Erythroblast (primary cell): ENCODE measurements around the gene ZFR.
"Not testable (repeated sequence)": the region's sequence is repeated elsewhere in the genome, so short reads cannot be mapped to it uniquely, and the experiment has no call there.

Experiments used
- DNase-seq, 2 experiments: peaks; one replicate each; lab custom pipeline; 2025; lab: John Stamatoyannopoulos, UW
- GATA1 ChIP-seq: IDR thresholded peaks from 2 replicates; pipeline ENCODE4 v1.6.1; 2011; ENCODE audit warnings: low read depth, mild to moderate bottlenecking, control low read depth, low read length, moderate library complexity
- POLR2A ChIP-seq: IDR thresholded peaks from 2 replicates; pipeline ENCODE4 v1.6.1; 2011; ENCODE audit warnings: mild to moderate bottlenecking, low read length

The ZFR gene

GRCh38 chr5:32323741-32324140 is 120.8 kb downstream of the ZFR start:
- TF ChIP-seq GATA1, result no peak
- no peak for TF ChIP-seq POLR2A

GRCh38 chr5:32322882-32323281 is 121.7 kb downstream of the ZFR start:
- DNase-seq, result no peak
- TF ChIP-seq POLR2A (no peak), GATA1 (no peak)

More at GRCh38 chr5:32323741-32324140, 120.8 kb downstream of the ZFR start:
- no peak for DNase-seq

DNA sequence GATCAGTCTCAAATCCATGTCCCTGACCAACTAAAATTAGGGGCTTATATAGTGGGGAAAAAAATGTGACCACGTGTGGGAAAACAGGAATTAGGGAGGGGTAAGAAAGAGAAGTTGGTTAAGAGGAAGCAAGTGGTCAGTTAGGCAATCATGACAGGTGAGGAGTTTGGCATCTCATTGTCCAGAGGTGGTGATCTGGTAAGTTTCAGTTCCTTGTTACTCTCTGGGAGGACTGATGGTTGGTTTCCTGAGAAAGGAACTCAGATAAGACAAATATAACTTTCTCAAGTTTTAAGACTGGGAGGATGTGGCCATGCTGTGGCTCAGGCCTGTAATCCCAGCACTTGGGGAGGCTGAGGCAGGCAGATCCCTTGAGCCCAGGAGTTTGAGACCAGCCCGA is 122.8 kb downstream of the ZFR start:
- not testable (repeated sequence) for DNase-seq

GRCh38 chr5:32320576-32320975 is 124.0 kb downstream of the ZFR start:
- TF ChIP-seq POLR2A (no peak), GATA1 (no peak)
- DNase-seq, result no peak

DNA sequence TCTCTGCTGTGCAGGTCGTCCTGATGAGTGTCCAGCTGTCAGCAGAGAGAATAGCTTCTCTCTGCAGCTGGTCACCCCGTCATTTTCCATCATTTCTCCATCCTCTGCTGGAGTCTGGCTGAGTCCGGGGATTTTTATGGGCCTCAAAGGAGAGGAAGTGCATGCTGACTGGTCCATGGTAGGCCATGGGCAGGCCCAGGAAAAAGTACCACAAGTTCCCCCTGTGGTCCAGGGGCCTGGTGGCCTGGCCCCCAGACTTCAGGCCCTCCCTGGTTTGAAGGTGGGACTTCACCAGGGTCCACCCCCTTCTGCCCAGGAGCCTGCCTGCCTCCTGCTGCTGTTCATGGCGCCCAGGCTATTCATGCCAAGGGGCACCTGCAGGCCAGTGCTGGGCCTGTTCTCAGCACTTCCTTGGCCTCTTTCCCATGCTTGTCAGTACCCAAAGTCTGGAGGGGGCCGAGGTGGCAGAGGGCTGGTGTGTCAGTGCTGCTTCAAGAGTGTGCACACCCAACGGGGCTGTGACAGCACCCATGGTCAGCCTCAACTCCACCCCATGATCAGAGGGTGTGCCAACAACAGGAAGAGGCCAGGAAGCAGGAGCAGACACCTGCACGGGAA is 124.5 kb downstream of the ZFR start:
- TF ChIP-seq POLR2A, result no peak
- no peak for TF ChIP-seq GATA1
- DNase-seq, result no peak

GRCh38 chr5:32319392-32319791 is 125.1 kb downstream of the ZFR start:
- no peak for TF ChIP-seq GATA1
- no peak for TF ChIP-seq POLR2A
- peak in 1 of 2 experiments; percentile 7 for DNase-seq

GRCh38 chr5:32317041-32317440 is 127.5 kb downstream of the ZFR start:
- TF ChIP-seq POLR2A, result no peak
- TF ChIP-seq GATA1, result no peak
- no peak for DNase-seq

DNA sequence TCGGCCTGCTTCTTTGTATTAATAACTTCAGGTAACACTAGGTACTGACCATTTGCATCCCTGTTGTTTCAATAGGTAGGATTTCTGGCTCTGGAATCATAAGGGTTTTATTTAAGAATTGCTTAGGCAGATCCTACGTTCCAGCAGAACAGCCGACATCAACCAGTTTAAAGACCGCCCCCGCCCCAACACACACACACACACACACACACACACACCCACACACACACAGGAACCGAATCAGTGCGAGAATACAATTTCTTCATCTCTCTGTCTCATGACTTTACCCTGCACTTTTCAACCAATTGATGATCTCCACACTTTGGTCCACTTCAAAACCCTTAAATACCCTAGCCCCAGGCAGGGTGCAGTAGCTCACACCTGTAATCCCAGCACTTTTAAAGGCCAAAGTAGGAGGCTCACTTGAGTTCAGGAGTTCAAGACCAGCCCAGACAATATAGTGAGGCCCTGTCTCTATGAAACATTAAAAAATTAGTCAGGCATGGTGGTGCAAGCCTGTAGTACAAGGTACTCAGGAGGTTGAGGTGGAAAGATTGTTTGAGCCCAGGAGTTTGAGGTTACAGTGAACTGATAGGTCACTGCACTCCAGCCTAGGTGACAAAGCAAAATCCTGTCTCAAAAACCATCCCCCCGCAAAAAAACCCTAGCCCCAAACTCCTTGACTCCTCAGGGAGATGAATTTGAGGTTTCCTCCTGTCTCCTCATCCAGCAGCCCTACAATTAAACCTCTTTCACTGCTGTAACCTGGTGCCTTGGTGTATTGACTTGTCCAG is 129.1 kb downstream of the ZFR start:
- TF ChIP-seq POLR2A (no peak), GATA1 (no peak)
- no peak for DNase-seq

- DNase-seq, result no peak
- TF ChIP-seq GATA1 (no peak), POLR2A (no peak)
These were observed 129.9 kb downstream of the ZFR start for GRCh38 chr5:32314658-32315057.

DNA sequence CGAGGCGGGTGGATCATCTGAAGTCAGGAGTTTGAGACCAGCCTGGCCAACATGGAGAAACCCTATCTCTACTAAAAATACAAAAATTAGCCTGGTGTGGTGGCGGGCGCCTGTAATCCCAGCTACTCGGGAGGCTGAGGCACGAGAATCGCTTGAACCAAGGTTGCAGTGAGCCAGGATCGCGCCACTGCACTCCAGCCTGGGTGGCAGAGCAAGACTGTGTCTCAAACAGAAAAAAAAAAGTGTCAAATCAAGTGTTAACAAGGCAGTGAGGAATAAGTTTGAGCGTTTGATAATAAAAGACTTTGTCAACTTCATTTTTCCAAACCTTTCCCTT is 130.4 kb downstream of the ZFR start:
- DNase-seq, result not testable (repeated sequence)

GRCh38 chr5:32312595-32313332 is 131.8 kb downstream of the ZFR start, which contains the start of gene MTMR12:
Gene MTMR12 (minus strand): TSS chr5:32312939. CDS start chr5:32312838, 101 bp downstream.
- TF ChIP-seq POLR2A (peak; percentile 81), GATA1 (no peak)
- peak; percentile 99 to 100 for DNase-seq

DNA sequence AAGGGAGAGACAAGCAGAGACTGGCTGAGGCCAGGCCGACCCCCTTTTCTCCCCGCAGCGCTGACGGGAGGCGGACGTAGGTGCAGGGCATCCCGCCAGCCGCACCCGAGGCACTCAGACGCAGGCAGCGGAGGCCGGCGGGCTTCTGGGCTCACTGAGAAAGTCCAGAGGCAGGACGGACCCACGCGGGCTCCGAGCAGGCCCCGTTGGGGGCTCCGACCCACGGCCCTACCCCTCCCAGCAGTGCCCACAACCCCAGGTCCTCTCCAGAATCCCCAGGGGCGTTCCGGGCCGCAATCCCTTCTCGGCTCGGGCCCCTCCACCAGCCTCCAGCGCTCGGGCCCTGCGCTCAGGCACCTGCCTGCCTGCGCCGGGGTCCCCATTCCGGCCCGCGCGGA is 132.3 kb downstream of the ZFR start:
- peak; percentile 76 to 81 for DNase-seq
- TF ChIP-seq POLR2A, result no peak
- TF ChIP-seq GATA1, result no peak

GRCh38 chr5:32311404-32312196 is 132.9 kb downstream of the ZFR start:
- TF ChIP-seq GATA1 (no peak), POLR2A (no peak)
- peak; percentile 23 to 41 for DNase-seq
